ENCODE measurements around the gene MAD2L1. TPM values are rescaled to one million over a fixed set of nuclear protein-coding genes. Genes with fewer than 3 reads are reported as not detected.

Gene MAD2L1
- total RNA-seq, 1 donor from 2014 or later = 6.2 TPM

- no peak for DNase-seq (ENCODE audit: extremely low read depth, low read depth, low spot score)
These were observed 59.3 kb downstream of the MAD2L1 start for GRCh38 chr4:120007191-120007871.
